Measurements from ENCODE around the gene NEU4.

The NEU4 gene

GRCh38 chr2:241862093-241862492 is 53.1 kb downstream of the NEU4 start:
- DNase-seq (ENCODE audit: extremely low read depth in 1 of 2, low read depth in 1 of 2) = no peak

DNA sequence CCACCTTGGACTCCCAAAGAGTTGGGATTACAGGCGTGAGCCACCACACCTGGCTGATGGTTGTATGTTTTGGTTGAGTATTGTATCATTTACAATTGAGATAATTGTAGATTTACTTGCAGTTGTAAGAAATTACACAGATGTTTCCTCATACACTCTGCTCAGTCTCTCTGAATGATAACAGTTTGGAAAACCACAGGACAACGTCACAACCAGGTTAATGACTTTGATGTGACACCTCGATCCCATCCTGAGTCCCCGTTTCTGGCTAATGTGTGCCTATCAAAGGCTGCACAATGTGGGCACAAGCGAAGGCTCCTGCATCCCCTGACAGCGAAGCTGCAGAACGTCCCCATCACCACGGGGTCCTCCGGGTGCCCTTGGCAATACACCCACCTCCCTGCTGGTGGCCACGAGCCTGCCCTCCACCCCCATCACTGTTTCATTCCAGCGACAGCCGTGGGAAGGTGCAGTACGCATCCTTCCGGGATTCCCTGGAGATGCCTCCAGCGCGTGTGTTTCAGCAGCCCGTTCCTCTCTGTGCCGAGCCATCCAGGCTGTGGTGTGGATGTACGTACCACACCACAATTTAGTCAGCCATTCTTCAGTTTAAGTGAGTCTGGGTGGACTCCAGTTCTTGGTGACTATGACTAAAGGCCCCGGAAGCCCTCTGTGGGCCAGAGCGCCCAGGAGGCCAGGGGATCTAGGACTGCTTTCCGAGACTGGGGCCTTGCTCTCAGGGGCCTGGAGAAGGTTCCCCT is 54.0 kb downstream of the NEU4 start:
- DNase-seq (ENCODE audit: extremely low read depth in 1 of 2, low read depth in 1 of 2) = no peak

DNA sequence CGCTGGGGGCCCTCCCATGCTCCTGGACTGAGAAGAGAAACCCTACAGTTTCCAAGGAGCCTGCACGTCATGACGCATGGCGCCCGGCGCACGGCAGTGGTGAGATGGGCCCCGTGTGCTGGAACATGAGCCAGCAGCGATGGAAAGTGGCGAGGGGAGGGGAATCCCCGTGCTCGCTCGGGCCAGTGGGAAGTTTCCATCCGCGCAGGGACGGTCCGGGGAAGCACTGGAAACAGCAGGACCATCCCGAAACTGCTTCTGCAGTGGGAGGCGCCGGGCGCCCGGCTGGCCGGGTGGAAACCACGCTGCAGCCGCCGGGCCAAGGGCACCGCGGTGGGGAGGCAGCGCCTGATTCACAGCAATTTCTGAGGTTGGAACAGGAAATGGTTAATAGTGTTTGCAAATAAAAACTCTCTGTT is 54.6 kb downstream of the NEU4 start:
- peak; percentile 66 to 70 for DNase-seq (ENCODE audit: extremely low read depth in 1 of 2, low read depth in 1 of 2)

DNA sequence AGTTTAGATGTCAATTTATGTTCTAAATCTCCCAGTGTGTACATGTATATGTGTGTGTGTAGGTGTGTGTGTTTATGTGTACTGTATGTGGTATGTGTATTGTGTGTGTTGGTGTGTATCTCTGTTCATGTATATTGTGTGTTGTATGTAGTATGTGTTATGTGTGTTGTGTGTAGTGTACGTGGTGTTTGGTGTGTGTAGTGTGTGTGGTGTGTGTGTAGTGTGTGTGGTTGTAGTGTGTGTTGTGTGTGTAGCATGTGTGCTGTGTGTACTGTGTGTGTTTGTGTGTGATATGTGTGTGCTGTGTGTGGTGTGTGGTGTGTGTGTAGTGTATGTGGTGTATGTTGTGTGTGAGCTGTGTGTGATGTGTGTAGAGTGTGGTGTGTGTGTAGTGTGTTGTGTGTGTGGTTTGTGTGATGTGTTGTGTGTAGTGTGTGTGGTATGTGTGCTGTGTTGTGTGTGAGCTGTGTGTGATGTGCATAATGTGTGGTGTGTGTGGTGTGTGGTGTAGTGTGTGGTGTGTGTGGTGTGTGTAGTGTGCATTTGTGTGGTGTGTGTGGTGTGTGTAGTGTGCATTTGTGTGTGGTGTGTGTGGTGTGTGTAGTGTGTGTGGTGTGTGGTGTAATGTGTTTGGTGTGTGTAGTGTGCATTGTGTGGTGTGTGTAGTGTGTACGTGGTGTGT is 55.3 kb downstream of the NEU4 start:
- DNase-seq (ENCODE audit: extremely low read depth in 1 of 2, low read depth in 1 of 2) = no peak

GRCh38 chr2:241864850-241865213 is 55.8 kb downstream of the NEU4 start:
- no peak for DNase-seq (ENCODE audit: extremely low read depth in 1 of 2, low read depth in 1 of 2)

DNA sequence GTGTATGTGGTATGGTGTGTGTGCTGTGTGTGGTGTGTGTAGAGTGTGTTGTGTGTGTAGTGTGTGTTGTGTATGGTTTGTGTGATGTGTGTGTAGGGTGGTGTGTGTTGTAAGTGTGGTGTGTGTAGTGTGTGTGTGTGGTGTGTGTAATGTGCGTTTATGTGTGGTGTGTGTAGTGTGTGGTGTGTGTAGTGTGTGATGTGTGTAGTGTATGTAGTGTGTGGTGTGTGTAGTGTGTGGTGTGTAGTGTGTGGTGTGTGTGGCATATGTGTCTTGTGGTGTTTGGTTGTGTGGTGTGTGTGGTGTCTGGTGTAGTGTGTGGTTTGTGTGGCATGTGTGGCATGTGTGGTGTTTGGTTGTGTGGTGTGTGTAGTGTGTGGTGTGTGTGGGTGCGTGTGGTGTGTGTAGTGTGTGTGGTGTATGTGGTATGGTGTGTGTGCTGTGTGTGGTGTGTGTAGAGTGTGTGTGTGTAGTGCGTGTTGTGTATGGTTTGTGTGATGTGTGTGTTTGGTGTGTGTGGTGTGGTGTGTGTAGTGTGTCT is 56.5 kb downstream of the NEU4 start:
- no peak for DNase-seq (ENCODE audit: extremely low read depth in 1 of 2, low read depth in 1 of 2)

GRCh38 chr2:241865957-241866789 is 57.2 kb downstream of the NEU4 start:
- DNase-seq (ENCODE audit: extremely low read depth in 1 of 2, low read depth in 1 of 2) = no peak

All from stimulated activated CD8-positive, alpha-beta memory T cell treated with anti-CD3 and anti-CD28 coated beads, Interleukin-7, amount 100 ng/mL, for 48 hours (primary cell).